GM12878 (cell line): ENCODE data around the gene TTYH3. TPM values are rescaled to one million over a fixed set of nuclear protein-coding genes. Genes with fewer than 3 reads are reported as not detected.

Source experiments
- ATAC-seq: fragments of 200-7000 bp; cut with Tn5 transposase; 3 replicates; pipeline ENCODE4 v1.9.1; 2020; ENCODE audit warnings: mild to moderate bottlenecking, moderate library complexity
- BruUV-seq: library from RNA; stranded (reverse); fragments of 400-500 nt; replicated peaks from 2 replicates; lab custom pipeline; 2021; lab: Mats Ljungman, UMichigan
- CTCF ChIA-PET: fragments of 300-600 bp; sonication (Branson Sonifier 250); formaldehyde crosslinking; extraction: SDS; loops from one replicate; lab custom pipeline; 2021; ENCODE audit warnings: inconsistent platforms; lab: Yijun Ruan, JAX
- POLR2A ChIA-PET: fragments of 350-600 bp; formaldehyde crosslinking; extraction: SDS; loops from one replicate; lab custom pipeline; 2021; ENCODE audit warnings: inconsistent platforms; lab: Charles Lee
- RAD21 ChIA-PET: fragments of 300-600 bp; sonication (Branson Sonifier 250); formaldehyde crosslinking; loops from one replicate; lab custom pipeline; 2023; ENCODE audit warnings: antibody characterized with exemption; ENCODE audit not compliant: unreplicated experiment; lab: Charles Lee
- SMC1A ChIA-PET: fragments of 300-600 bp; sonication (Branson Sonifier 250); formaldehyde crosslinking; loops from one replicate; lab custom pipeline; 2023; ENCODE audit not compliant: unreplicated experiment, uncharacterized antibody; lab: Charles Lee
- DNase-seq: peaks from one replicate; pipeline ENCODE4 v3.0.0-alpha.2; 2011; ENCODE audit warnings: low read depth, low spot score
- FAIRE-seq: peaks from 3 replicates; lab custom pipeline; 2011; peaks lifted over from hg19 to GRCh38; lab: Jason Lieb, UNC
- H2AFZ ChIP-seq: 2 replicates; pipeline ENCODE4 v1.6.0; 2011; ENCODE audit warnings: low read depth, low read length, control low read depth; ENCODE audit not compliant: control insufficient read depth
- H3K27ac ChIP-seq: 2 replicates; pipeline ENCODE4 v1.5.1; 2011; ENCODE audit warnings: control low read depth; ENCODE audit not compliant: control insufficient read depth, insufficient read depth
- H3K27me3 ChIP-seq, 2 experiments: replicated peaks in 1 of 2; 2 replicates each; pipeline versions ENCODE4 v1.6.0 to v1.6.1; 2011; ENCODE audit warnings: low read length in 1 of 2; ENCODE audit not compliant: control insufficient read depth in 2 of 2, insufficient read depth in 2 of 2
- H3K36me3 ChIP-seq, 2 experiments: 2 replicates each; pipeline ENCODE4 v1.5.1; 2011; ENCODE audit warnings: low read length in 1 of 2; ENCODE audit not compliant: control insufficient read depth in 2 of 2, insufficient read depth in 2 of 2
- H3K4me1 ChIP-seq: 2 replicates; pipeline ENCODE4 v1.6.1; 2011; ENCODE audit warnings: mild to moderate bottlenecking, low read length, moderate library complexity, mixed read lengths; ENCODE audit not compliant: control insufficient read depth, insufficient read depth
- H3K4me2 ChIP-seq: 2 replicates; pipeline ENCODE4 v1.6.0; 2011; ENCODE audit warnings: control low read depth; ENCODE audit not compliant: control insufficient read depth, insufficient read depth
- H3K4me3 ChIP-seq: fragments of 200-600 bp; sonication (generic); 2 replicates; pipeline ENCODE4 v1.5.1; 2016
- H3K79me2 ChIP-seq: 2 replicates; pipeline ENCODE4 v1.6.0; 2011; ENCODE audit warnings: low read length; ENCODE audit not compliant: control insufficient read depth, insufficient read depth
- H3K9ac ChIP-seq: 2 replicates; pipeline ENCODE4 v1.8.0; 2011; ENCODE audit warnings: low read length, control low read depth, mixed read lengths; ENCODE audit not compliant: control insufficient read depth, insufficient read depth
- H3K9me3 ChIP-seq: replicated peaks from 3 replicates; pipeline ENCODE4 v1.5.1; 2011; ENCODE audit warnings: mild to moderate bottlenecking, low read length; ENCODE audit not compliant: control insufficient read depth, insufficient read depth
- H4K20me1 ChIP-seq: 2 replicates; pipeline ENCODE4 v1.6.0; 2011; ENCODE audit not compliant: control insufficient read depth, insufficient read depth
- CBX5 ChIP-seq: sonication (generic); IDR thresholded peaks from 2 replicates; pipeline ENCODE4 v1.6.1; 2016; ENCODE audit warnings: low read depth, moderate library complexity, mild to moderate bottlenecking, inconsistent platforms
- EP300 ChIP-seq, 2 experiments: fragments of 150-350 bp in 1 of 2; IDR thresholded peaks; 2 replicates each; pipeline ENCODE4 v1.6.1; 2011 to 2012; ENCODE audit warnings: low read depth in 2 of 2, low read length in 2 of 2, borderline replicate concordance in 1 of 2, improper control_type of control experiment in 1 of 2, inconsistent platforms in 1 of 2; ENCODE audit not compliant: control insufficient read depth in 1 of 2
- IKZF1 ChIP-seq: fragments of 450-650 bp; conservative IDR thresholded peaks from 2 replicates; pipeline ENCODE4 v1.6.1; 2017; ENCODE audit warnings: antibody characterized with exemption, mild to moderate bottlenecking
- MEF2B ChIP-seq: fragments of 450-650 bp; IDR thresholded peaks from 2 replicates; pipeline ENCODE4 v1.6.1; 2018; ENCODE audit warnings: mild to moderate bottlenecking, moderate library complexity; ENCODE audit not compliant: partially characterized antibody, poor library complexity, severe bottlenecking
- NR2F1 ChIP-seq: fragments of 450-650 bp; conservative IDR thresholded peaks from 2 replicates; pipeline ENCODE4 v1.6.1; 2017; ENCODE audit warnings: mild to moderate bottlenecking
- POLR2AphosphoS5 ChIP-seq: IDR thresholded peaks from 2 replicates; pipeline ENCODE4 v1.6.1; 2011; ENCODE audit warnings: mild to moderate bottlenecking, low read length, inconsistent platforms
- SUZ12 ChIP-seq: fragments of 200-600 bp; sonication (generic); IDR thresholded peaks from one replicate; pipeline ENCODE4 v1.6.1; 2018; ENCODE audit warnings: antibody characterized with exemption, mild to moderate bottlenecking; ENCODE audit not compliant: unreplicated experiment
- WGBS: methylation state at CpG from one replicate; pipeline ENCODE4 v1.1.6; 2016; ENCODE audit warnings: low lambda C conversion rate; ENCODE audit not compliant: insufficient replicate concordance, insufficient coverage; ENCODE audit errors: missing lambda C conversion rate; 5-methylcytosine and 5-hydroxymethylcytosine counted together
- in situ Hi-C: fragments of 300-500 bp; cut with MboI; formaldehyde crosslinking; loops from 9 replicates; pipeline ENCODE4 v1.14.3; 2018; ENCODE audit warnings: mixed read lengths
- intact Hi-C: fragments of 100-400 bp; cut with micrococcal nuclease; formaldehyde crosslinking; loops from one replicate; pipeline ENCODE4 v1.14.2; 2022; ENCODE audit not compliant: unreplicated experiment
- polyA plus RNA-seq, 11 experiments: library from polyadenylated mRNA; depleted of rRNA in 4 of 11; unstranded in 6 of 11; stranded (reverse) in 5 of 11; fragments of >200 nt; fragmentation: Nextera tagmentation in 4 of 11; fragmentation: Illumina TruSeq in 1 of 11; extraction: Ambion mirVana in 4 of 11; extraction: Trizol in 1 of 11; gene quantifications; 1 replicate in 1 of 11; 2 replicates in 10 of 11; pipeline versions ENCODE4 v1.2.1 to v1.2.3, GENCODE V29; 2011 to 2016; ENCODE audit warnings: inconsistent platforms in 2 of 11, missing spikeins in 2 of 11, low read depth in 1 of 11
- total RNA-seq, 4 experiments: library from RNA; depleted of rRNA in 3 of 4; stranded (reverse); fragments of >200 nt in 3 of 4; fragmentation: Illumina TruSeq in 1 of 4; extraction: Trizol in 1 of 4; gene quantifications; 2 replicates each; pipeline versions ENCODE4 v1.2.1 to v1.2.3, GENCODE V29; 2013 to 2021
- TF ChIP-seq, protein P1 (sequence below): IDR thresholded peaks from 2 replicates; pipeline ENCODE4 v1.6.1; 2012; ENCODE audit warnings: mild to moderate bottlenecking, low read depth, low read length
- TF ChIP-seq, protein P2 (sequence below): fragments of 150-350 bp; IDR thresholded peaks from 2 replicates; pipeline ENCODE4 v1.6.1; 2016; ENCODE audit warnings: low read depth, low read length
- TF ChIP-seq, protein P3 (sequence below): fragments of 450-650 bp; conservative IDR thresholded peaks from 2 replicates; pipeline ENCODE4 v1.6.1; 2017; ENCODE audit warnings: mild to moderate bottlenecking, moderate library complexity

Gene TTYH3
- total and polyA plus RNA-seq, 10 of the 15 experiments (the other 5 are each of a cell fraction or from before 2014, with no cell fraction given): 0.79 to 71.4 (median 10.5) TPM

DNA sequence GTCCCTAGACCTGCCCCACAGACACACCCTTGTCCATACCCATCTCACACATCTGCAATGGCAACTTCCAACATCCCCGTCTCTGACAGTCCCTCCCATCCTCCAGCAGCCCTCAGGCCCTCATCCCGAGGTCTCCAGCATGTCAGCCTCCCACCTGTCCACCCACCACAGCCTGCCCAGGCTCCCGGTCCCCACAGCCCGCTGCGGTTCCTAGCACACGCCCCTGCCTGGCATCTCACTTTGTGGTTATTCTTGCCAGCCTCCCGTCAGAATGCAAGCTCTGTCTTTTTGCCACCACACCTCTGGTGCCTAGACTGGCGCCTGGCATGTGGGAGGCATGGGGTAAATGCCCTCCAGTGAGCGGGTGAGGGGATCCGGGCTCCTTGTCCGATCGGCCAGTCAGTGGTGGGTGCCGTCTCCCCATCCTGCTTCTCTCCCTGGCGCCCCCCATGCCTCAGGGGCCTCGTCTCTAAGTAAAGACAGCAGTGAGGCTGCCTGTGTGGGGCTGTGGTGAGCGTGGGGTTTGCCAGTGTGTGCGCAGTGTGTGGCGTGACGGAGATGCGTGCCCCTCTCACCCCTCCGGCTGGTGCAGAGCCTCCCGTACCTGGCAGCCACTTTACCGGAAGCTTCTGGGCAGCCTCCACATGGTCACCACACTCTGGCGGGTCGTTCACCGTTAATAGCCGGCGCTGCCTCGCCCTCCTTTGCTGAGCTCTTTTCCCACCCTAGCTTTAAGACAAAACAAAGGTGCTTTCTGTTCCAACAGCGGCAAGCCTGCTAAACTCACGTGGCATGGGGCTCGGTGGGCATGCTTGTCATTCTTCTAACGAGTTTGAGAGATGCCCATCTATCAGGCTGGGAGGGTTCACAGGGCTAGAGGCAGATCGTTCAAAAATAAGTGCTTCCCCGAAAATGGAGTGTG, 28.5 kb upstream of the TTYH3 start (continued):
- TF ChIP-seq MEF2B: no peak

DNA sequence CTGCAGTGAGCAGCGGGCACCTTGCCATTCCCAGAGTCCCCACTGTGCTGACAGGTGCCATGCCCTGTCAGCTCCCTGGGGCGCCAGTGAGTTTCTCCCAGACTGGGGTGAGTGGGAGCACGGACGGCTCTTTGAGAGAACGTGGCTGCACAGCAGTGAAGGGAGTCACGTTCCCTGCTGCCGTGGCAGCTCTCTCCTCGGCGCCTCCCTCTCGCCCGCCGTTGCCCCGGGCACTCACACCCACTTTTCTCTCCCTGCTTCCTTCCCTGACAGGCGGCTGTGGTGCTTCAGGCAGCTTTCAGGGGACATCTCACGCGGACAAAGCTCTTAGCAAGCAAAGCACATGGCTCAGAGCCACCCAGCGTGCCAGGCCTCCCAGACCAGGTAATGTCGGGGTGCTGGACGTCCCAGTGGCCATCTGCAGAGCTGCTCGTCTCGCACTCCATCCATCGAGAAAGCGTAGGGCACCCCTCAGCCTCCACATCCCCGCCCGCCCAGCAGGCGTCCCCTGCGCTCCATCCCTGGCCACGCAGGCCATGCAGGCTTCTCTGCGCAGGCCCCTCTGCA, 27.1 kb upstream of the TTYH3 start:
- FAIRE-seq (no peak), DNase-seq (no peak), ATAC-seq (no peak)
- WGBS: 85% methylated on average over 26 of the region's 29 CpGs
- no TSS peak for BruUV-seq
- ChIA-PET POLR2A (no interaction called here), RAD21 (no interaction called here), CTCF (interaction anchor here (0.7 kb wide), 1 partner anchor 40 kb away, joined by 3 read pairs; no protein-coding TSS in a partner anchor), SMC1A (interaction anchor here (1.6 kb wide), 1 partner anchor 10 kb away, joined by 3 read pairs; no protein-coding TSS in a partner anchor)
- in situ Hi-C loops: no loop called here
- Histone ChIP-seq H3K79me2 (no peaks in the 10 kb centered on the region), H3K9me3 (no peaks in the 10 kb centered on the region), H3K27me3 (no peaks in the 10 kb centered on the region), H3K27ac (no peak overlapping the region), H3K4me2 (no peak overlapping the region), H3K9ac (no peak overlapping the region), H3K36me3 (0 out of 4 replicates have a peak, but pooled peaks cover 0 to 2% of the 10 kb centered on the region in 2 experiments), H3K4me3 (no peak overlapping the region), H4K20me1 (no peaks in the 10 kb centered on the region), H2AFZ (no peak overlapping the region), H3K4me1 (peaks cover 10% of the 10 kb centered on the region)
- intact Hi-C loops: no loop called here
- TF ChIP-seq, protein P1, sequence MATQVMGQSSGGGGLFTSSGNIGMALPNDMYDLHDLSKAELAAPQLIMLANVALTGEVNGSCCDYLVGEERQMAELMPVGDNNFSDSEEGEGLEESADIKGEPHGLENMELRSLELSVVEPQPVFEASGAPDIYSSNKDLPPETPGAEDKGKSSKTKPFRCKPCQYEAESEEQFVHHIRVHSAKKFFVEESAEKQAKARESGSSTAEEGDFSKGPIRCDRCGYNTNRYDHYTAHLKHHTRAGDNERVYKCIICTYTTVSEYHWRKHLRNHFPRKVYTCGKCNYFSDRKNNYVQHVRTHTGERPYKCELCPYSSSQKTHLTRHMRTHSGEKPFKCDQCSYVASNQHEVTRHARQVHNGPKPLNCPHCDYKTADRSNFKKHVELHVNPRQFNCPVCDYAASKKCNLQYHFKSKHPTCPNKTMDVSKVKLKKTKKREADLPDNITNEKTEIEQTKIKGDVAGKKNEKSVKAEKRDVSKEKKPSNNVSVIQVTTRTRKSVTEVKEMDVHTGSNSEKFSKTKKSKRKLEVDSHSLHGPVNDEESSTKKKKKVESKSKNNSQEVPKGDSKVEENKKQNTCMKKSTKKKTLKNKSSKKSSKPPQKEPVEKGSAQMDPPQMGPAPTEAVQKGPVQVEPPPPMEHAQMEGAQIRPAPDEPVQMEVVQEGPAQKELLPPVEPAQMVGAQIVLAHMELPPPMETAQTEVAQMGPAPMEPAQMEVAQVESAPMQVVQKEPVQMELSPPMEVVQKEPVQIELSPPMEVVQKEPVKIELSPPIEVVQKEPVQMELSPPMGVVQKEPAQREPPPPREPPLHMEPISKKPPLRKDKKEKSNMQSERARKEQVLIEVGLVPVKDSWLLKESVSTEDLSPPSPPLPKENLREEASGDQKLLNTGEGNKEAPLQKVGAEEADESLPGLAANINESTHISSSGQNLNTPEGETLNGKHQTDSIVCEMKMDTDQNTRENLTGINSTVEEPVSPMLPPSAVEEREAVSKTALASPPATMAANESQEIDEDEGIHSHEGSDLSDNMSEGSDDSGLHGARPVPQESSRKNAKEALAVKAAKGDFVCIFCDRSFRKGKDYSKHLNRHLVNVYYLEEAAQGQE: no peak
- no peak for TF ChIP-seq CBX5
- no peak for TF ChIP-seq IKZF1
- TF ChIP-seq, protein P2, sequence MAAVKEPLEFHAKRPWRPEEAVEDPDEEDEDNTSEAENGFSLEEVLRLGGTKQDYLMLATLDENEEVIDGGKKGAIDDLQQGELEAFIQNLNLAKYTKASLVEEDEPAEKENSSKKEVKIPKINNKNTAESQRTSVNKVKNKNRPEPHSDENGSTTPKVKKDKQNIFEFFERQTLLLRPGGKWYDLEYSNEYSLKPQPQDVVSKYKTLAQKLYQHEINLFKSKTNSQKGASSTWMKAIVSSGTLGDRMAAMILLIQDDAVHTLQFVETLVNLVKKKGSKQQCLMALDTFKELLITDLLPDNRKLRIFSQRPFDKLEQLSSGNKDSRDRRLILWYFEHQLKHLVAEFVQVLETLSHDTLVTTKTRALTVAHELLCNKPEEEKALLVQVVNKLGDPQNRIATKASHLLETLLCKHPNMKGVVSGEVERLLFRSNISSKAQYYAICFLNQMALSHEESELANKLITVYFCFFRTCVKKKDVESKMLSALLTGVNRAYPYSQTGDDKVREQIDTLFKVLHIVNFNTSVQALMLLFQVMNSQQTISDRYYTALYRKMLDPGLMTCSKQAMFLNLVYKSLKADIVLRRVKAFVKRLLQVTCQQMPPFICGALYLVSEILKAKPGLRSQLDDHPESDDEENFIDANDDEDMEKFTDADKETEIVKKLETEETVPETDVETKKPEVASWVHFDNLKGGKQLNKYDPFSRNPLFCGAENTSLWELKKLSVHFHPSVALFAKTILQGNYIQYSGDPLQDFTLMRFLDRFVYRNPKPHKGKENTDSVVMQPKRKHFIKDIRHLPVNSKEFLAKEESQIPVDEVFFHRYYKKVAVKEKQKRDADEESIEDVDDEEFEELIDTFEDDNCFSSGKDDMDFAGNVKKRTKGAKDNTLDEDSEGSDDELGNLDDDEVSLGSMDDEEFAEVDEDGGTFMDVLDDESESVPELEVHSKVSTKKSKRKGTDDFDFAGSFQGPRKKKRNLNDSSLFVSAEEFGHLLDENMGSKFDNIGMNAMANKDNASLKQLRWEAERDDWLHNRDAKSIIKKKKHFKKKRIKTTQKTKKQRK: no peak
- no peak for TF ChIP-seq EP300 (IDR thresholded peaks at IDR 0.05; ENCODE audit: borderline replicate concordance in 1 of 2, control insufficient read depth in 1 of 2, low read depth in 2 of 2, low read length in 2 of 2)
- TF ChIP-seq SUZ12: no peak
- TF ChIP-seq NR2F1: no peak
- TF ChIP-seq POLR2AphosphoS5: no peak
- TF ChIP-seq, protein P3, sequence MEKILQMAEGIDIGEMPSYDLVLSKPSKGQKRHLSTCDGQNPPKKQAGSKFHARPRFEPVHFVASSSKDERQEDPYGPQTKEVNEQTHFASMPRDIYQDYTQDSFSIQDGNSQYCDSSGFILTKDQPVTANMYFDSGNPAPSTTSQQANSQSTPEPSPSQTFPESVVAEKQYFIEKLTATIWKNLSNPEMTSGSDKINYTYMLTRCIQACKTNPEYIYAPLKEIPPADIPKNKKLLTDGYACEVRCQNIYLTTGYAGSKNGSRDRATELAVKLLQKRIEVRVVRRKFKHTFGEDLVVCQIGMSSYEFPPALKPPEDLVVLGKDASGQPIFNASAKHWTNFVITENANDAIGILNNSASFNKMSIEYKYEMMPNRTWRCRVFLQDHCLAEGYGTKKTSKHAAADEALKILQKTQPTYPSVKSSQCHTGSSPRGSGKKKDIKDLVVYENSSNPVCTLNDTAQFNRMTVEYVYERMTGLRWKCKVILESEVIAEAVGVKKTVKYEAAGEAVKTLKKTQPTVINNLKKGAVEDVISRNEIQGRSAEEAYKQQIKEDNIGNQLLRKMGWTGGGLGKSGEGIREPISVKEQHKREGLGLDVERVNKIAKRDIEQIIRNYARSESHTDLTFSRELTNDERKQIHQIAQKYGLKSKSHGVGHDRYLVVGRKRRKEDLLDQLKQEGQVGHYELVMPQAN: no peak
